Panc1 (cell line): ENCODE measurements around the gene TOLLIP. TPM values are rescaled to one million over a fixed set of nuclear protein-coding genes. Genes with fewer than 3 reads are reported as not detected.

ENCODE experiments used
- ATAC-seq: fragments of 200-7000 bp; cut with Tn5 transposase; 2 replicates; pipeline ENCODE4 v1.9.1; 2020; ENCODE audit warnings: mild to moderate bottlenecking, moderate library complexity
- BruUV-seq: library from RNA; stranded (reverse); fragments of 400-500 nt; replicated peaks from 2 replicates; lab custom pipeline; 2021; lab: Mats Ljungman, UMichigan
- CTCF ChIA-PET: fragments of 300-600 bp; sonication (Branson Sonifier 250); formaldehyde crosslinking; loops from one replicate; lab custom pipeline; 2022; ENCODE audit warnings: antibody characterized with exemption; lab: Charles Lee
- POLR2A ChIA-PET: fragments of 300-600 bp; sonication (Branson Sonifier 250); formaldehyde crosslinking; loops from one replicate; lab custom pipeline; 2022; ENCODE audit warnings: antibody characterized with exemption; lab: Charles Lee
- DNase-seq: peaks from one replicate; pipeline ENCODE4 v3.0.0-alpha.2; 2010; ENCODE audit warnings: low read depth, low spot score
- H3K27ac ChIP-seq: 2 replicates; pipeline ENCODE4 v1.5.1; 2011; ENCODE audit warnings: mild to moderate bottlenecking, low read length, inconsistent platforms
- H3K27me3 ChIP-seq: fragments of 200-500 bp; sonication (Bioruptor generic); 2 replicates; pipeline ENCODE4 v1.6.0; 2014; ENCODE audit warnings: low read length, inconsistent platforms; ENCODE audit not compliant: control insufficient read depth, insufficient read depth
- H3K36me3 ChIP-seq: fragments of 200-500 bp; sonication (Bioruptor generic); 2 replicates; pipeline ENCODE4 v1.5.1; 2014; ENCODE audit warnings: inconsistent platforms, mild to moderate bottlenecking, low read length, moderate library complexity; ENCODE audit not compliant: control insufficient read depth, insufficient read depth
- H3K4me1 ChIP-seq: 2 replicates; pipeline ENCODE4 v1.5.1; 2011; ENCODE audit warnings: inconsistent platforms, mild to moderate bottlenecking, low read length, moderate library complexity; ENCODE audit not compliant: control insufficient read depth, insufficient read depth
- H3K4me3 ChIP-seq, 2 experiments: 2 replicates each; pipeline ENCODE4 v1.5.1; 2011 to 2012; ENCODE audit warnings: low read depth in 2 of 2, low read length in 2 of 2, mild to moderate bottlenecking in 2 of 2, inconsistent platforms in 1 of 2, moderate library complexity in 1 of 2
- H3K9me3 ChIP-seq: fragments of 200-500 bp; sonication (Bioruptor generic); 2 replicates; pipeline ENCODE4 v1.5.1; 2014; ENCODE audit warnings: low read depth, mild to moderate bottlenecking, inconsistent platforms, low read length, moderate library complexity; ENCODE audit not compliant: control insufficient read depth, insufficient read depth
- CTCF ChIP-seq: fragments of 450-650 bp; IDR thresholded peaks from 2 replicates; pipeline ENCODE4 v1.5.1; 2017; ENCODE audit warnings: mild to moderate bottlenecking
- POLR2AphosphoS5 ChIP-seq: IDR thresholded peaks from 2 replicates; pipeline ENCODE4 v1.6.1; 2012; ENCODE audit warnings: mild to moderate bottlenecking, low read depth, low read length, moderate library complexity
- REST ChIP-seq, 2 experiments: IDR thresholded peaks; 2 replicates each; pipeline ENCODE4 v1.6.1; 2011 to 2012; ENCODE audit warnings: low read depth in 2 of 2, control low read depth in 1 of 2, low read length in 1 of 2, mild to moderate bottlenecking in 1 of 2, moderate library complexity in 1 of 2; ENCODE audit not compliant: insufficient read depth in 1 of 2
- SIN3A ChIP-seq: IDR thresholded peaks from 2 replicates; pipeline ENCODE4 v1.6.1; 2012; ENCODE audit warnings: low read depth, mild to moderate bottlenecking, low read length, moderate library complexity, borderline replicate concordance; ENCODE audit not compliant: insufficient read depth
- TCF7L2 ChIP-seq: IDR thresholded peaks from 2 replicates; pipeline ENCODE4 v1.6.1; 2011; ENCODE audit warnings: mild to moderate bottlenecking, low read depth, low read length, inconsistent platforms
- in situ Hi-C: cut with HindIII; loops from 2 replicates; pipeline ENCODE4 v1.10.0; 2016; ENCODE audit warnings: low sequenced_read_pairs, low pct_unique_long_range_greater_than_20kb
- intact Hi-C: fragments of 100-400 bp; cut with micrococcal nuclease; formaldehyde crosslinking; loops from one replicate; pipeline ENCODE4 v1.10.0; 2022; ENCODE audit not compliant: unreplicated experiment
- total RNA-seq: library from RNA; stranded (reverse); gene quantifications from one replicate; pipeline ENCODE4 v1.2.1, GENCODE V29; 2021; ENCODE audit not compliant: unreplicated experiment

The TOLLIP gene
- total RNA-seq, 1 experiment from 2014 or later: 141 TPM

GRCh38 chr11:1254733-1255132 is 54.7 kb downstream of the TOLLIP start:
- BruUV-seq: no TSS peak
- Histone ChIP-seq H3K4me1 (peaks cover 4% of the 10 kb centered on the region; the same call in 1 of the 2 replicates), H3K36me3 (no peaks in the 10 kb centered on the region), H3K27me3 (no peaks in the 10 kb centered on the region; the same call in 1 of the 2 replicates), H3K27ac (no peak overlapping the region), H3K4me3 (no peak overlapping the region), H3K9me3 (no peaks in the 10 kb centered on the region)
- no peak for TF ChIP-seq SIN3A
- TF ChIP-seq TCF7L2: no peak
- no peak for TF ChIP-seq CTCF
- no peak for TF ChIP-seq REST (IDR thresholded peaks at IDR 0.05; ENCODE audit: insufficient read depth in 1 of 2, low read depth in 2 of 2, low read length in 1 of 2)
- no peak for TF ChIP-seq POLR2AphosphoS5
- CTCF ChIA-PET: interaction anchor here (0.6 kb wide), 1 partner anchor 143 kb away, joined by 5 read pairs; no protein-coding TSS in a partner anchor
- no peak for DNase-seq
- intact Hi-C loops (no loop called here), in situ Hi-C loops (no loop called here)
- ATAC-seq: no peak
- POLR2A ChIA-PET: no interaction called here

DNA sequence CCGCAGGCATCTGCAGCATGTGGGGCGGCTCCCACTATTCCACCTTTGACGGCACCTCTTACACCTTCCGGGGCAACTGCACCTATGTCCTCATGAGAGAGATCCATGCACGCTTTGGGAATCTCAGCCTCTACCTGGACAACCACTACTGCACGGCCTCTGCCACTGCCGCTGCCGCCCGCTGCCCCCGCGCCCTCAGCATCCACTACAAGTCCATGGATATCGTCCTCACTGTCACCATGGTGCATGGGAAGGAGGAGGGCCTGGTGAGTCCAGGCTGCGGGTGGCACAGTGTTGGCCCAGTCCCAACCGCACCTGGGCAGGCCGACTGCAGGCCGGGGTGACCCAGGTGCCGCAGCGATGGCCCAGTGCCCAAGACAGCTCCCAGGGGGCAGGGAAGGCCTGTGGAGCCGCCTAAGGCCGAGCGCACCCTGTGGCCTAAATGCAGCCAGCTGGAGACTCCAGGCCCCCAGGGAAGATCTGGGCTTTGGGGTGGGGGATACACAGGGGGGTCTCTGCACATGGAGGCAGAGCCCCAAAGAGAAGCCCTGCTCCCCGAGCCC is 55.3 kb downstream of the TOLLIP start:
- no peak for ATAC-seq
- CTCF ChIA-PET: interaction anchor here (0.6 kb wide), 1 partner anchor 144 kb away, joined by 5 read pairs; no protein-coding TSS in a partner anchor
- in situ Hi-C loops: no loop called here
- Histone ChIP-seq H3K27ac (no peak overlapping the region), H3K9me3 (no peaks in the 10 kb centered on the region), H3K4me3 (no peak overlapping the region), H3K4me1 (peaks cover 4% of the 10 kb centered on the region; the same call in 1 of the 2 replicates), H3K27me3 (no peaks in the 10 kb centered on the region; the same call in 1 of the 2 replicates), H3K36me3 (no peaks in the 10 kb centered on the region)
- intact Hi-C loops: no loop called here
- POLR2A ChIA-PET: no interaction called here
- no peak for DNase-seq
- no peak for TF ChIP-seq REST (IDR thresholded peaks at IDR 0.05; ENCODE audit: insufficient read depth in 1 of 2, low read depth in 2 of 2, low read length in 1 of 2)
- no peak for TF ChIP-seq TCF7L2
- no peak for TF ChIP-seq POLR2AphosphoS5
- no peak for TF ChIP-seq CTCF
- no peak for TF ChIP-seq SIN3A
- no TSS peak for BruUV-seq
